Activated T-helper 17 cell treated with anti-CD3 and anti-CD28 coated beads, Interleukin-2, amount 50 U/mL, for 72 hours (primary cell): Measurements from ENCODE around the gene PACRG. TPM values are rescaled to one million over a fixed set of nuclear protein-coding genes. Genes with fewer than 3 reads are reported as not detected.
"Not testable (repeated sequence)": the region's sequence is repeated elsewhere in the genome, so short reads cannot be mapped to it uniquely, and the experiment has no call there.

ENCODE experiments used
- ATAC-seq: fragments of 150-1000 bp; cut with Tn5 transposase; replicated peaks from 2 replicates; pipeline ENCODE4 v1.10.0; 2021; ENCODE audit warnings: mild to moderate bottlenecking, moderate library complexity
- H3K27ac Mint-ChIP-seq: one replicate; pipeline ENCODE4 v1.8.0; 2022; ENCODE audit warnings: mixed read lengths
- H3K27me3 Mint-ChIP-seq: one replicate; pipeline ENCODE4 v1.8.0; 2022; ENCODE audit warnings: mixed read lengths
- H3K36me3 Mint-ChIP-seq: one replicate; pipeline ENCODE4 v1.8.0; 2022; ENCODE audit warnings: low read depth, mild to moderate bottlenecking, mixed read lengths
- H3K4me1 Mint-ChIP-seq: one replicate; pipeline ENCODE4 v1.8.0; 2022; ENCODE audit warnings: mixed read lengths
- H3K4me3 Mint-ChIP-seq: one replicate; pipeline ENCODE4 v1.8.0; 2022; ENCODE audit warnings: mild to moderate bottlenecking, mixed read lengths
- H3K9me3 Mint-ChIP-seq: one replicate; pipeline ENCODE4 v1.8.0; 2022; ENCODE audit warnings: mixed read lengths
- total RNA-seq, 2 donors: library from RNA; stranded (reverse); gene quantifications; one replicate each; pipeline ENCODE4 v1.2.3, GENCODE V29; 2022

Gene PACRG
- total RNA-seq, 2 donors from 2014 or later, result not detected

DNA sequence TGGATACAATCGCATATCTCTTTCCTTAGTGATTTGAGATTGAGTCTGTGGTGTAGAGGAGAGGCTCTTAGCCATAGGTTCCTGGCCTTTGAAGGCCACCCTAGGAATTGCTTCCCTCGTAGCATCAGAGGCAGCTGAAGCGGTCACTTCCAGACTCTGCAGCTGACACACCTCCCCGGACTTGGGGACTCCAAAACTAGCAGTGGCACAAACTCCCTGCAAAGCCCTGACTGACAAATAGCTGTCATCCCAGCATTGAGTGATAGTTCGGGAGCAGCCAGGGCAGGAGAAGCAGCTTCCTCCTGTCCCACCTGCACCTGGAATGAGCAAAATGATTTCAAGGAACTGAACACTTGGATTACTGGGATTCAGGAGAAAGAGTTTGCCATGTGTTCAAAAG lies 586.2 kb downstream of the PACRG start:
- Mint-ChIP-seq H3K36me3 (no peaks in the 10 kb centered on the region), H3K4me1 (no peaks in the 10 kb centered on the region), H3K4me3 (no peak overlapping the region), H3K27ac (no peak overlapping the region), H3K27me3 (peaks cover 17% of the 10 kb centered on the region), H3K9me3 (no peaks in the 10 kb centered on the region)
- no peak for ATAC-seq

DNA sequence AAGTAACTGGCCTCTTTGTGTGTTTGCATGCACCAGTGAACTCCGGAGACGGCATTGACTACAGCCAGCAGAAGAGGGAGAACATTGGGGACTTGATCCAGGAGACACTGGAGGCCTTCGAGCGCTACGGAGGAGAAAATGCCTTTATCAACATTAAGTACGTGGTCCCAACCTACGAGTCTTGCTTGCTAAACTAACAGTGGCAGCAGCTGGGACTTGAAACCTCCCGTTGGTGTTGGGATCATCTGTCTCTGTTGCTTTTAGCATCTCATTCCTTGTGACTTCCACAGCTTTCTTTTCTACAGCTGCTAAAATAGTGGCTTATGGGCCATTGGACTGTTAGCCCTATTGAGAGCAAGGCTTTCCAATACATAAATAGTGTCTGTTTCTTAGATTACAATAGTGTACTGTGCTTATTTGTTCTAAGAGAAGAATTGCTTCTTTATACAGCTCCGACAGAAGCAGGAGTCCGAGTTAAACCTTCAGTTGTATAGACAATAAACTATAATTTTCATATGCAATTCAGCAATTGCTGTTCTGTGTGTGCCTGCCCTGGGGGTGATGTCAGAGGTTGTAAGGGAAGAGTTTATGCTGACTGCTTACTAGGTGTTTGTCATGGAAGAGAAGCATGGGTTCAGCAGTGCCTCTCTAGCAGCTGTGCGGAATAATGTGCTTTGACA lies 587.2 kb downstream of the PACRG start:
- Mint-ChIP-seq H3K4me3 (no peak overlapping the region), H3K9me3 (no peaks in the 10 kb centered on the region), H3K36me3 (no peaks in the 10 kb centered on the region), H3K4me1 (no peaks in the 10 kb centered on the region), H3K27me3 (peaks cover 17% of the 10 kb centered on the region), H3K27ac (no peak overlapping the region)
- no peak for ATAC-seq

- not testable (repeated sequence) for H3K27ac Mint-ChIP-seq
Measured at GRCh38 chr6:163316866-163317495, 589.2 kb downstream of the PACRG start.

GRCh38 chr6:163318071-163318786 lies 590.5 kb downstream of the PACRG start:
- peaks cover 6% of the 10 kb centered on the region for H3K4me1 Mint-ChIP-seq

More at GRCh38 chr6:163316866-163317495, 589.2 kb downstream of the PACRG start:
- H3K36me3 Mint-ChIP-seq, H3K4me1 Mint-ChIP-seq, H3K4me3 Mint-ChIP-seq, H3K9me3 Mint-ChIP-seq, ATAC-seq: not testable (repeated sequence)
- H3K27me3 Mint-ChIP-seq, result peaks cover 17% of the 10 kb centered on the region

DNA sequence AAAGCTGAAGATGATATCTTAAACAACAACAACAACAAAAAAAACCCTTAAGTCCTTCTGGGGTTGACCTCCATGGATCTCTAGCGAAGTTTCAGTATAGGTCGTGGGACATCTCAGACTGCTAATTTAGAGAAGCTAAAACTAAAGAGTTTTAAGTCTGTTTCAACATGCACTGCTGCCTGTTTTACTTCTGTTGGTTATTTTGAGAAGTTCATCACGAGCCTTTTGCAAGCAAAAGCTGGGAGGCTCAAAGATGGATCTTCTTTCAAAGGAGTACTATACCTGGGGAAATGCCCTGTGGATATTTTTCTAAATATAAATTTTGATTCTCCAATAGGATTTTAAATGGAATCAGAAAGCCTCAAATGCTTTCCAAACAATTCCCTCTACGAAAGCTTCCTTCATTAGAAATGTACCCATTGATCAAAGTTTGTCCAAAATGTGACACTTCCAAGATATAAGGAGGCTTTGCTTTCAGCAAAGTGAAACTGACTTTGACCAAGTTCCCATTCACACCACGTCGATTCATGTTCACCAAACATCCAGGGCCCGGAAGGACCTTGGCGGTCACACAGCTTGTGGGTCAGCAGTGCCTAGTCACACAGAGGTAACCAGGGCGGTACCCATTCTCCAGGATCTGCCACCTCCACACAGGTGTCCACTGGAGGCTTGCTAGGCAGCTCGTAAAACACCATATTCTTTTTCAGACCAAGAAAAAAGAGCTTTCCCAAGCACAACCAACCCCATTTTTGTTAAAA lies 592.0 kb downstream of the PACRG start:
- Mint-ChIP-seq H3K27me3 (peaks cover 17% of the 10 kb centered on the region), H3K27ac (no peak overlapping the region), H3K9me3 (no peaks in the 10 kb centered on the region), H3K4me1 (peaks cover 6% of the 10 kb centered on the region), H3K36me3 (no peaks in the 10 kb centered on the region), H3K4me3 (no peak overlapping the region)
- ATAC-seq, result no peak

More at GRCh38 chr6:163318071-163318786, 590.5 kb downstream of the PACRG start:
- ATAC-seq, result no peak
- Mint-ChIP-seq H3K36me3 (no peaks in the 10 kb centered on the region), H3K4me3 (no peak overlapping the region), H3K27me3 (peaks cover 18% of the 10 kb centered on the region), H3K27ac (no peak overlapping the region), H3K9me3 (no peaks in the 10 kb centered on the region)

DNA sequence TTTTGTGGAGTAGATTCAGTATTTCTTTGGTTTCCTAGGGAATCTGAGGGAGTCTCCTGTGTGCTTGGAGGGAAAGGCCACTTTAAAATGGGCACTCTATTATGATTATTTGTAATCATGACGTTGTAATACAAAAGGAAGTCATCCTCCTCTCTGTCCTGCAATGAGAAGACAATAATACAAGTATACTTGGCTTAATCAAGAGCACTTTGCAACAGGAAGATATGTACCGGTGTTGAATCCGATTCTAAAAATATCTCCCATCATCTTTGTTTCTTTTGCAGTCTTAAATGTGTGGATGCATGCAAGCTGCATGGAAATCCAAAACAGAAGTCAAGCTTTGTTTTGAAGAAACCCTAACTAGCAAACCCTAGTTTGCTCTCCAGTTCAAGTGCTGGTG lies 592.6 kb downstream of the PACRG start:
- no peak for ATAC-seq
- H3K36me3 Mint-ChIP-seq, result no peaks in the 10 kb centered on the region
- no peaks in the 10 kb centered on the region for H3K9me3 Mint-ChIP-seq
- H3K27me3 Mint-ChIP-seq, result peaks cover 16% of the 10 kb centered on the region
- peaks cover 6% of the 10 kb centered on the region for H3K4me1 Mint-ChIP-seq
- no peak overlapping the region for H3K4me3 Mint-ChIP-seq
- no peak overlapping the region for H3K27ac Mint-ChIP-seq

DNA sequence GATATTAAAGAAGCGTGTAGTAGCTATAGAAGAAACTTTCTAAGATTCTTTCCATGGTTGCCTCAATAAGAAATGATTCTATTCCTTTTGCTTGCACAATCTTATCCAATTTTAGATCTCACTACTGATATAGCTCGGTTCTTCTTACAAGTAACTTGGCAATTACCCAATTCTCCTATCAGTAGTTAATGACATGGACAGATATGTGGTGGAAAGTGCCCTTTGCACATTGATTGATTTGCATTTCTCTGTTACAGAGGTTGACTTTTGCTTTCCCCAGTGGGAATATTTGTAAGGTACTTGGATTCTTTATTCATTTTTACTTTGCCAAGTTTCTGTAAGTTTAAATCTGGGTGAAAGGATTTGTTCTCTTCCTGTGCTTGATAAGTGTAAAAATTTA lies 593.0 kb downstream of the PACRG start:
- Mint-ChIP-seq H3K36me3 (no peaks in the 10 kb centered on the region), H3K4me1 (peaks cover 6% of the 10 kb centered on the region), H3K4me3 (no peak overlapping the region), H3K27me3 (peaks cover 16% of the 10 kb centered on the region), H3K9me3 (no peaks in the 10 kb centered on the region), H3K27ac (no peak overlapping the region)
- ATAC-seq, result no peak

DNA sequence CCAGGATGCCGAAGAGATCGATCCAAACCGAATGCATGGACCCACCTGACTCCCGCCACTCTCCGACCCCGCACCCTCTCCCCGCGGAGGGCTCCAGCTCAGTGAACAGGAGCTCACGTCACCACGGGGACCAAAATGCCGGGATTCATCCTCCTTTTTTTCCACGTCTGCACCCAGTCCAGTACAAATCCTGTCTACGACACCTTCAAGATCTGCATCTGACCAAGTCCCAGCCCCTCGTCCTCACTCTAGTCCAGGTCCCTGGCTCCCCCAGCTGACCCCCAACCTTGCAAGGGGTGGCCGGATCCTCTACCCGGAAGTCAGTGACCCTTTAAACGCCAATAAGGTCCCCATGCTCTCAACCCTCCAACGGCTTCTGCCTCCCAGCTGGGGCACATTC lies 593.9 kb downstream of the PACRG start:
- Mint-ChIP-seq H3K4me1 (peaks cover 6% of the 10 kb centered on the region), H3K4me3 (no peak overlapping the region), H3K27me3 (peaks cover 16% of the 10 kb centered on the region), H3K27ac (no peak overlapping the region), H3K9me3 (no peaks in the 10 kb centered on the region), H3K36me3 (no peaks in the 10 kb centered on the region)
- ATAC-seq, result no peak

DNA sequence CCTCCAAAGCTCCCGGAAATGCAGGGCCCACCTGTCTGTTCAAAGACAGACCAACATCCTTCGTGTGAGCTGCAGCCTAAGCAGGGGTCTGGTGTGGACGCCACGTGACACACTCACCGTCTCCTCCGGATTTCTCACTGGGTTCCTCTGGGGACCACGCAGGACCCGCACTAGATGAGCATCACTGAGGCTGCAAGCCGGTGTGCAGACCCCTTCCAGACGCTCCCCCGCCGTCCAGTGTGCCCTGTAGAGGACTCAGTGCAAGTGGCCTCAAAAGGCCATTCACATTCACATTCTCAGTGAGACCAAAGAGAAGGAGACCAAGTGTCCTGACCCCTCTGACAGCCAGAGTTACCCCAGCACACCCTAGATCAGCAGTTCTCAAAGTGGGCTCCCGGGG lies 595.5 kb downstream of the PACRG start:
- Mint-ChIP-seq H3K4me1 (peaks cover 6% of the 10 kb centered on the region), H3K36me3 (no peaks in the 10 kb centered on the region), H3K27ac (no peak overlapping the region), H3K4me3 (no peak overlapping the region), H3K27me3 (peaks cover 16% of the 10 kb centered on the region), H3K9me3 (no peaks in the 10 kb centered on the region)
- no peak for ATAC-seq

GRCh38 chr6:163323705-163324104 lies 595.9 kb downstream of the PACRG start:
- H3K4me3 Mint-ChIP-seq, result no peak overlapping the region
- ATAC-seq, result no peak
- H3K27me3 Mint-ChIP-seq, result peaks cover 16% of the 10 kb centered on the region
- H3K27ac Mint-ChIP-seq, result no peak overlapping the region
- no peaks in the 10 kb centered on the region for H3K9me3 Mint-ChIP-seq
- no peaks in the 10 kb centered on the region for H3K36me3 Mint-ChIP-seq
- peaks cover 6% of the 10 kb centered on the region for H3K4me1 Mint-ChIP-seq

DNA sequence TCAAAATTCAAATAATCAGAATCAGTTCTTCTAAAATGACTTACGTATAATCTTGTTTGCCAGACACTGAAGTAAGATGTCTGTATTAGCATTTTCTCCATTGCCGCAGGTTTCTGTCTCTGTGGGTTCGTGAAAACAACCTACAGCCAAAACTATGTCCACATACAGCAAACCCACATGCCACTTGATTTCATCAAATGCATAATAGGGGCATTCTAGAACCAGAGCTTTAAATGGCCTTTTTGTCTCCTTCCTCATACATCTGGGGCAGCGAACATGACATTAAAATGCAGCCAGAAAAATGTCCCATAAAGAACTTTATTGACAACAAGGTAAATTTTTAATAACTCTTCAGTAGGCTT lies 596.5 kb downstream of the PACRG start:
- Mint-ChIP-seq H3K4me3 (no peak overlapping the region), H3K27ac (no peak overlapping the region), H3K9me3 (no peaks in the 10 kb centered on the region), H3K36me3 (no peaks in the 10 kb centered on the region), H3K4me1 (peaks cover 6% of the 10 kb centered on the region), H3K27me3 (peaks cover 16% of the 10 kb centered on the region)
- no peak for ATAC-seq

GRCh38 chr6:163324688-163325389 lies 597.1 kb downstream of the PACRG start:
- H3K4me3 Mint-ChIP-seq, result no peak overlapping the region

DNA sequence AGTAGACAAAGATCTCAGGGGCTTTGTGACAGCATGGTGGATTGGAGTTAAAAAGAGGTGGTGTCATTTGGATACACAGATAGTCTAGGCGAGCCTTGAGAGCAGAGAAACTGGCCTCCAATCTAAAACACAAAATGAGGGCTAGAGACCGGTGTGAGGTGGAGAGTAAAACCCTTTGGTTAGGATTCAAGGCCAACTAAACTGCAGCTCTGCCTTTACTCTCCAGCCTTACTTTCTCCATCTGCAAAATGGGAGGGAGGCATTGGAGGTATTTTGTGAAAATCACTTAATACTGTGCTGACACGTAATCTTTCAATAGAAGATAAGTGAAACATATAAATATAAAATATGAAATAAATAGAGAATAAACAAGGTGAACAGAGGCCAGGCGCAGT lies 597.6 kb downstream of the PACRG start:
- H3K9me3 Mint-ChIP-seq, result no peaks in the 10 kb centered on the region
- no peak for ATAC-seq
- no peak overlapping the region for H3K27ac Mint-ChIP-seq
- no peaks in the 10 kb centered on the region for H3K36me3 Mint-ChIP-seq
- H3K27me3 Mint-ChIP-seq, result peaks cover 16% of the 10 kb centered on the region
- H3K4me1 Mint-ChIP-seq, result peaks cover 6% of the 10 kb centered on the region
- H3K4me3 Mint-ChIP-seq, result no peak overlapping the region

More at GRCh38 chr6:163324688-163325389, 597.1 kb downstream of the PACRG start:
- Mint-ChIP-seq H3K4me1 (peaks cover 6% of the 10 kb centered on the region), H3K27ac (no peak overlapping the region), H3K36me3 (no peaks in the 10 kb centered on the region), H3K27me3 (peaks cover 16% of the 10 kb centered on the region), H3K9me3 (no peaks in the 10 kb centered on the region)
- ATAC-seq, result no peak
